CD8-positive, alpha-beta memory T cell (primary cell): ENCODE results near the gene GRIK4. TPM values are rescaled to one million over a fixed set of nuclear protein-coding genes. Genes with fewer than 3 reads are reported as not detected.

Experiments used
- CTCF ChIA-PET: fragments of 350-600 bp; sonication (Branson Sonifier 250); formaldehyde crosslinking; loops from one replicate; lab custom pipeline; 2021; ENCODE audit warnings: antibody characterized with exemption; lab: Charles Lee
- POLR2A ChIA-PET: fragments of 350-600 bp; sonication (Branson Sonifier 250); formaldehyde crosslinking; loops from one replicate; lab custom pipeline; 2021; ENCODE audit warnings: antibody characterized with exemption; lab: Charles Lee
- DNase-seq, 5 donors: peaks; one replicate each; pipeline versions ENCODE4 v3.0.0 to v3.0.0-alpha.2; 2020 to 2022; ENCODE audit warnings: mixed read lengths in 1 of 5
- H3K27ac ChIP-seq: one replicate; pipeline ENCODE4 v1.7.0; 2013; ENCODE audit warnings: low read depth, mild to moderate bottlenecking, low read length, moderate library complexity
- H3K27me3 ChIP-seq: 2 replicates; pipeline ENCODE4 v1.7.0; 2013; ENCODE audit warnings: low read length, mild to moderate bottlenecking; ENCODE audit not compliant: insufficient read depth, poor library complexity, severe bottlenecking
- H3K36me3 ChIP-seq: 2 replicates; pipeline ENCODE4 v1.7.0; 2013; ENCODE audit warnings: mild to moderate bottlenecking, low read length, moderate library complexity; ENCODE audit not compliant: insufficient read depth
- H3K4me1 ChIP-seq: 2 replicates; pipeline ENCODE4 v1.7.0; 2013; ENCODE audit warnings: mild to moderate bottlenecking, low read length, moderate library complexity; ENCODE audit not compliant: insufficient read depth
- H3K4me3 ChIP-seq: 2 replicates; pipeline ENCODE4 v1.7.0; 2013; ENCODE audit warnings: mild to moderate bottlenecking, low read length
- H3K9me3 ChIP-seq: 2 replicates; pipeline ENCODE4 v1.7.0; 2013; ENCODE audit warnings: mild to moderate bottlenecking, low read length
- H3K27ac Mint-ChIP-seq, 8 donors: one replicate each; pipeline ENCODE4 v1.8.0; 2020 to 2021; ENCODE audit warnings: mixed read lengths in 8 of 8, mild to moderate bottlenecking in 6 of 8, inconsistent platforms in 3 of 8, moderate library complexity in 3 of 8
- H3K27me3 Mint-ChIP-seq, 2 donors: one replicate each; pipeline ENCODE4 v1.8.0; 2020 to 2021; ENCODE audit warnings: mixed read lengths in 2 of 2, mild to moderate bottlenecking in 1 of 2, moderate library complexity in 1 of 2
- H3K36me3 Mint-ChIP-seq, 3 donors: one replicate each; pipeline ENCODE4 v1.8.0; 2020 to 2021; ENCODE audit warnings: mixed read lengths in 3 of 3, inconsistent platforms in 1 of 3, mild to moderate bottlenecking in 1 of 3
- H3K4me1 Mint-ChIP-seq, 3 donors: one replicate each; pipeline ENCODE4 v1.8.0; 2020 to 2021; ENCODE audit warnings: mixed read lengths in 3 of 3, inconsistent platforms in 1 of 3, mild to moderate bottlenecking in 1 of 3
- H3K4me3 Mint-ChIP-seq, 7 donors: one replicate each; pipeline ENCODE4 v1.8.0; 2020 to 2021; ENCODE audit warnings: mixed read lengths in 7 of 7, mild to moderate bottlenecking in 6 of 7, moderate library complexity in 4 of 7, inconsistent platforms in 2 of 7
- H3K9me3 Mint-ChIP-seq, 5 donors: one replicate each; pipeline ENCODE4 v1.8.0; 2020 to 2022; ENCODE audit warnings: mixed read lengths in 5 of 5, mild to moderate bottlenecking in 3 of 5, moderate library complexity in 2 of 5, inconsistent platforms in 1 of 5
- polyA plus RNA-seq: library from polyadenylated mRNA; unstranded; fragments of 300-500 nt; fragmentation: Illumina TruSeq; gene quantifications from one replicate; pipeline ENCODE4 v1.2.3, GENCODE V29; 2021
- total RNA-seq, 2 experiments: library from RNA; stranded (reverse); gene quantifications; one replicate each; pipeline ENCODE4 v1.2.3, GENCODE V29; 2021

Gene GRIK4
- total and polyA plus RNA-seq, 3 experiments from 2014 or later: 0.07 TPM; not detected in 2

DNA sequence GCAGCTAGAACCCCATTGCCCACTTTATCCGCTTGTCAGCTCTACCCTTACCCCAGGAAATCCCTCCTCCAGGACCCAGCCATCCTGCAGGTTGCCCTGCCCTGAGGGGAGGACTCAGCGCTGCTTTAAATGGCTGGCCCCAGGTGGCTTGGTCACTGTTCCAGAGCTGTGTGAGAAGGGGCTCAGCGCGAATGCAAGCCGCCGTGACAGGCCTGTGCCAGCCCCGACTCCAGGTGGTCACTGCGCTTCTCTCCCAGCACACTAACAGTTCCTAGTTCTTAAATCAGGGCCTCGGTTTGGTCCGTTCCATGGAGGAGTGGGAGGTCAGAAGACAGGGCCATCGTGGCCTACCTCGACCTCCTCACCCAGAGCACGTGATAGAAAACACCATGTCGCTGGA lies 446.6 kb downstream of the GRIK4 start:
- Histone ChIP-seq H3K9me3 (no peaks in the 10 kb centered on the region), H3K27ac (no peak overlapping the region), H3K4me1 (peaks cover 14% of the 10 kb centered on the region), H3K4me3 (no peak overlapping the region), H3K27me3 (no peaks in the 10 kb centered on the region), H3K36me3 (no peaks in the 10 kb centered on the region)
- no peaks in the 10 kb centered on the region for H3K9me3 Mint-ChIP-seq
- H3K4me1 Mint-ChIP-seq: peaks cover 6 to 12% (median 8%) of the 10 kb centered on the region in 3 donors
- H3K27ac Mint-ChIP-seq: no peak overlapping the region
- H3K27me3 Mint-ChIP-seq: peaks cover 4 to 9% of the 10 kb centered on the region in 2 donors
- DNase-seq: no peak
- H3K4me3 Mint-ChIP-seq: no peak overlapping the region
- ChIA-PET POLR2A (no interaction called here), CTCF (no interaction called here)
- H3K36me3 Mint-ChIP-seq: no peaks in the 10 kb centered on the region

GRCh38 chr11:120959189-120959588 lies 447.6 kb downstream of the GRIK4 start:
- Histone ChIP-seq H3K4me1 (peaks cover 14% of the 10 kb centered on the region), H3K9me3 (no peaks in the 10 kb centered on the region), H3K36me3 (no peaks in the 10 kb centered on the region), H3K27me3 (no peaks in the 10 kb centered on the region), H3K4me3 (no peak overlapping the region), H3K27ac (no peak overlapping the region)
- Mint-ChIP-seq H3K4me3 (no peak overlapping the region), H3K4me1 (peaks cover 6 to 12% (median 8%) of the 10 kb centered on the region in 3 donors), H3K36me3 (no peaks in the 10 kb centered on the region), H3K27me3 (peaks cover 7 to 9% of the 10 kb centered on the region in 2 donors), H3K9me3 (no peaks in the 10 kb centered on the region), H3K27ac (no peak overlapping the region)
- CTCF ChIA-PET: no interaction called here
- DNase-seq: no peak
- POLR2A ChIA-PET: no interaction called here

DNA sequence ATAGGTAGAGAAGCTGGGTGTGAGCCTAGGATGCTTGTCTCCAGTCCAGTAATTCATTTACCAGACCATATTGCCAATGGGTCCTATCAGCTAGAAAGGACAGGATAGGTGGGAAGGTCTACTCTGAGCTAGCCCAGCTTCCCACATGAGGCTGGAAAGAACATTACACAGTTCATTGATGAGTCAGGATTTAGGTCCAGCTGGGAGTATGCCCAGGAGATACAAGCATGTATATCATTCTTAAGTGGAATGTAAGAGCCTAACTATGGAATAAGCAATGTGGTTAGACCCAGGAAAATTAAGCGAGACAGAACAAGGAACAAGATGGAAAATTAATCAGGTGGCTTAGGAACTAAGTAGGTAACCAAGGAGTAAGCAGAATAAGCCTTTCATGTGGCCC lies 453.3 kb downstream of the GRIK4 start:
- no peaks in the 10 kb centered on the region for H3K4me1 Mint-ChIP-seq
- H3K36me3 ChIP-seq: no peaks in the 10 kb centered on the region
- POLR2A ChIA-PET: no interaction called here

GRCh38 chr11:120966840-120967239 lies 455.3 kb downstream of the GRIK4 start:
- H3K4me3 ChIP-seq: no peak overlapping the region
- Mint-ChIP-seq H3K4me1 (no peaks in the 10 kb centered on the region), H3K27ac (no peak overlapping the region), H3K4me3 (no peak overlapping the region), H3K27me3 (peaks cover 15 to 32% of the 10 kb centered on the region in 2 donors), H3K36me3 (no peaks in the 10 kb centered on the region), H3K9me3 (no peaks in the 10 kb centered on the region)
- H3K9me3 ChIP-seq: no peaks in the 10 kb centered on the region
- H3K27me3 ChIP-seq: no peaks in the 10 kb centered on the region
- H3K27ac ChIP-seq: no peak overlapping the region
- H3K4me1 ChIP-seq: no peaks in the 10 kb centered on the region
- CTCF ChIA-PET: no interaction called here
- POLR2A ChIA-PET: no interaction called here
- H3K36me3 ChIP-seq: no peaks in the 10 kb centered on the region
- no peak for DNase-seq

More for the DNA sequence above, 453.3 kb downstream of the GRIK4 start:
- H3K27me3 ChIP-seq: no peaks in the 10 kb centered on the region
- Mint-ChIP-seq H3K36me3 (no peaks in the 10 kb centered on the region), H3K27me3 (peaks cover 15 to 17% of the 10 kb centered on the region in 2 donors), H3K9me3 (no peaks in the 10 kb centered on the region), H3K4me3 (no peak overlapping the region), H3K27ac (no peak overlapping the region)
- no peak overlapping the region for H3K4me3 ChIP-seq
- CTCF ChIA-PET: no interaction called here
- DNase-seq: no peak
- H3K27ac ChIP-seq: no peak overlapping the region
- no peaks in the 10 kb centered on the region for H3K4me1 ChIP-seq
- H3K9me3 ChIP-seq: no peaks in the 10 kb centered on the region

DNA sequence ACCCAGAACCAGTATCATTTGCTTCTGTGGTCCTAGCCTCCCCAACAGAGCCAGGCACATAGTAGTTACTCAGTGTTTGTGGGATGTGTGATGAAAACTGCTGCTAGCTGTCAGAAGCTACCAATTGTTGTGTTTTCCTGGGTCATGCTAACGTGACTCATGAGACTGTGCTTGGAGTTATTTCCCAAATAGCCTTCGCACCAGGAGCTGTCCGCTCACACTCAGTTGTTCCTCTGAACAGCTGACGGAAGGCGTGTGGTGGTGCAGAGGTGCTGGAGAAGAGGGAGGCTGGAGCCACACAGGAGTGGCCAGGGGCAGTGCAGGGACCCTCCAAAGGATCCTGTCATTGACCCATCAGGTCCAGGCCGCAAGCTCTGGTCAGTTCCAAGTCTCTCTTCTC lies 458.4 kb downstream of the GRIK4 start:
- Histone ChIP-seq H3K9me3 (no peaks in the 10 kb centered on the region), H3K4me1 (no peaks in the 10 kb centered on the region), H3K4me3 (no peak overlapping the region), H3K36me3 (no peaks in the 10 kb centered on the region), H3K27ac (no peak overlapping the region), H3K27me3 (peaks cover 6% of the 10 kb centered on the region)
- no peak for DNase-seq
- CTCF ChIA-PET: no interaction called here
- H3K27me3 Mint-ChIP-seq: peaks cover 9 to 28% of the 10 kb centered on the region in 2 donors
- H3K4me3 Mint-ChIP-seq: no peak overlapping the region
- POLR2A ChIA-PET: no interaction called here
- no peaks in the 10 kb centered on the region for H3K4me1 Mint-ChIP-seq
- no peaks in the 10 kb centered on the region for H3K36me3 Mint-ChIP-seq
- H3K9me3 Mint-ChIP-seq: peaks cover 0 to 2% (median 0%) of the 10 kb centered on the region in 5 donors
- no peak overlapping the region for H3K27ac Mint-ChIP-seq

DNA sequence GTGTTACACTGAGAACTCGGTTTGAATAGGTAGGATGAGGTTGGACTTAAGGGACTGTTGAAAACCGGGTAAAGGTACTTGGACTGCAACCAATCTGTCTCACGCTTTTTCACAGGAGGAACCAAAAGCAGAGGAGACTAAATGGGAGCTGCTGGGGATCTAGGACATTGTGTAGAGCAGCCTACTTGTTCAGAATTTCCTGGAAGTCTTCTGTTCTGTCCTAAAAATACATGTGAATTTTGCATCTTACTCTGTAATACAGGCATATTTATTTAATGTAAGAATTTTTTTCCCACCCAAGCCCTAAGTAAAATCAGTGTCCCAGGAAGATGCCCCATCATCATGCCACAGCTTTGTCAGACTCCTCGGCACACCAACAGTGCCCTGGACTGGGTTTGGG lies 460.3 kb downstream of the GRIK4 start:
- Mint-ChIP-seq H3K4me3 (no peak overlapping the region), H3K4me1 (no peaks in the 10 kb centered on the region), H3K27ac (no peak overlapping the region), H3K36me3 (no peaks in the 10 kb centered on the region), H3K9me3 (peaks cover 0 to 2% (median 0%) of the 10 kb centered on the region in 5 donors), H3K27me3 (peaks cover 4 to 31% of the 10 kb centered on the region in 2 donors)
- Histone ChIP-seq H3K27me3 (peaks cover 6% of the 10 kb centered on the region), H3K4me3 (no peak overlapping the region), H3K27ac (no peak overlapping the region), H3K4me1 (no peaks in the 10 kb centered on the region), H3K36me3 (no peaks in the 10 kb centered on the region), H3K9me3 (no peaks in the 10 kb centered on the region)
- DNase-seq: no peak
- CTCF ChIA-PET: no interaction called here
- POLR2A ChIA-PET: no interaction called here

- H3K27ac Mint-ChIP-seq: no peak overlapping the region
- ChIA-PET CTCF (no interaction called here), POLR2A (no interaction called here)
- Histone ChIP-seq H3K27ac (no peak overlapping the region), H3K36me3 (no peaks in the 10 kb centered on the region), H3K9me3 (no peaks in the 10 kb centered on the region), H3K27me3 (peaks cover 6% of the 10 kb centered on the region), H3K4me3 (no peak overlapping the region), H3K4me1 (no peaks in the 10 kb centered on the region)
- H3K4me1 Mint-ChIP-seq: no peaks in the 10 kb centered on the region
- H3K36me3 Mint-ChIP-seq: no peaks in the 10 kb centered on the region
- H3K27me3 Mint-ChIP-seq: peaks cover 2 to 32% of the 10 kb centered on the region in 2 donors
- no peak for DNase-seq
- peaks cover 0 to 2% (median 0%) of the 10 kb centered on the region in 5 donors for H3K9me3 Mint-ChIP-seq
- no peak overlapping the region for H3K4me3 Mint-ChIP-seq
These were observed 461.1 kb downstream of the GRIK4 start for GRCh38 chr11:120972621-120973020.

GRCh38 chr11:120973501-120973900 lies 462.0 kb downstream of the GRIK4 start:
- POLR2A ChIA-PET: no interaction called here

More at GRCh38 chr11:120973501-120973900, 462.0 kb downstream of the GRIK4 start:
- Histone ChIP-seq H3K27ac (no peak overlapping the region), H3K9me3 (no peaks in the 10 kb centered on the region), H3K4me1 (no peaks in the 10 kb centered on the region), H3K27me3 (peaks cover 6% of the 10 kb centered on the region), H3K4me3 (no peak overlapping the region), H3K36me3 (no peaks in the 10 kb centered on the region)
- no peak overlapping the region for H3K4me3 Mint-ChIP-seq
- peaks cover 4 to 31% of the 10 kb centered on the region in 2 donors for H3K27me3 Mint-ChIP-seq
- CTCF ChIA-PET: no interaction called here
- H3K36me3 Mint-ChIP-seq: no peaks in the 10 kb centered on the region
- no peak overlapping the region for H3K27ac Mint-ChIP-seq
- H3K9me3 Mint-ChIP-seq: peaks cover 0 to 2% (median 0%) of the 10 kb centered on the region in 5 donors
- no peaks in the 10 kb centered on the region for H3K4me1 Mint-ChIP-seq
- no peak for DNase-seq
